Right lobe of liver (tissue), 6 donors: ENCODE data around the gene VAV2. TPM values are rescaled to one million over a fixed set of nuclear protein-coding genes. Genes with fewer than 3 reads are reported as not detected.

Source experiments
- ATAC-seq, 4 donors: fragments of 200-7000 bp; cut with Tn5 transposase; one replicate each; pipeline ENCODE4 v1.9.1; 2020; ENCODE audit warnings: mild to moderate bottlenecking in 4 of 4, moderate library complexity in 4 of 4
- DNase-seq, 3 donors: peaks; one replicate each; pipeline ENCODE4 v3.0.0-alpha.2; 2020
- H3K27ac ChIP-seq, 3 donors: fragments of 200-600 bp; one replicate each; pipeline ENCODE4 v1.8.0; 2022
- H3K27me3 ChIP-seq, 2 donors: fragments of 200-600 bp; one replicate each; pipeline ENCODE4 v1.8.0; 2022
- H3K36me3 ChIP-seq, 4 donors: fragments of 200-600 bp; sonication (generic) in 1 of 4; one replicate each; pipeline versions ENCODE4 v1.5.1 to v1.8.0; 2017 to 2022; ENCODE audit warnings: control low read depth in 1 of 4
- H3K4me1 ChIP-seq, 4 donors: fragments of 200-600 bp; sonication (generic) in 1 of 4; one replicate each; pipeline versions ENCODE4 v1.5.1 to v1.8.0; 2017 to 2022; ENCODE audit warnings: control low read depth in 1 of 4
- H3K4me3 ChIP-seq, 3 donors: fragments of 200-600 bp; one replicate each; pipeline ENCODE4 v1.8.0; 2022
- H3K9me3 ChIP-seq, 4 donors: fragments of 200-600 bp; sonication (generic) in 1 of 4; one replicate each; pipeline versions ENCODE4 v1.5.1 to v1.8.0; 2017 to 2022; ENCODE audit warnings: control low read depth in 1 of 4
- CTCF ChIP-seq, 4 donors: fragments of 200-600 bp in 3 of 4; fragments of 450-650 bp in 1 of 4; IDR thresholded peaks; one replicate each; pipeline versions ENCODE4 v1.5.1 to v1.8.0; 2016 to 2022; ENCODE audit warnings: antibody characterized with exemption in 4 of 4, mild to moderate bottlenecking in 2 of 4
- POLR2A ChIP-seq: fragments of 450-650 bp; IDR thresholded peaks from one replicate; pipeline ENCODE4 v1.6.1; 2017; ENCODE audit warnings: antibody characterized with exemption, mild to moderate bottlenecking
- WGBS: methylation state at CpG from one replicate; pipeline ENCODE4 v1.1.6; 2018; ENCODE audit warnings: low coverage, low lambda C conversion rate; ENCODE audit not compliant: insufficient coverage; ENCODE audit errors: missing lambda C conversion rate; 5-methylcytosine and 5-hydroxymethylcytosine counted together
- intact Hi-C, 2 donors: fragments of 100-400 bp; cut with DNase I; formaldehyde crosslinking; loops; one replicate each; pipeline versions ENCODE4 v1.11.2 to v1.14.1; 2022
- total RNA-seq, 6 experiments: library from RNA; depleted of rRNA in 2 of 6; stranded (reverse); fragments of >200 nt in 2 of 6; fragmentation: NEBNext Ultra II Directional in 3 of 6; extraction: Animal tissue kit (Norgen Biotek cat#: 25700) in 3 of 6; gene quantifications; one replicate each; pipeline versions ENCODE4 v1.1.0 to v1.2.4, GENCODE V29; 2016 to 2023
- donor health status: DM: no; HTN: yes; CAD: no.
- donor health status: DM: no; HTN: no; CAD: no.
- donor health status: DM: no; HTN: no; CAD: no.
- donor health status: DM: no; HTN: yes; CAD: no.
- donor health status: DM: no; HTN: yes; CAD: no.

Gene VAV2
- total RNA-seq, 6 experiments from 2014 or later, result 30.1 to 44.3 (median 34.9) TPM

GRCh38 chr9:133964463-133964862 is 27.7 kb downstream of the VAV2 start:
- H3K9me3 ChIP-seq, result no peaks in the 10 kb centered on the region
- H3K36me3 ChIP-seq, result no peaks in the 10 kb centered on the region
- no peak overlapping the region for H3K27ac ChIP-seq
- DNase-seq (no peak), ATAC-seq (no peak)
- 87% methylated on average over 2 of the region's 2 CpGs for WGBS
- intact Hi-C loops, result no loop called here
- no peak overlapping the region for H3K4me3 ChIP-seq
- H3K27me3 ChIP-seq, result no peaks in the 10 kb centered on the region
- H3K4me1 ChIP-seq, result peaks cover 0 to 18% (median 7%) of the 10 kb centered on the region in 4 donors
- no peak for TF ChIP-seq POLR2A
- TF ChIP-seq CTCF (IDR thresholded peaks at IDR 0.05), result no peak

GRCh38 chr9:133963166-133963565 is 29.0 kb downstream of the VAV2 start:
- Histone ChIP-seq H3K27ac (no peak overlapping the region), H3K4me1 (peaks cover 0 to 18% (median 7%) of the 10 kb centered on the region in 4 donors), H3K27me3 (no peaks in the 10 kb centered on the region), H3K9me3 (no peaks in the 10 kb centered on the region), H3K4me3 (no peak overlapping the region), H3K36me3 (no peaks in the 10 kb centered on the region)
- intact Hi-C loops, result no loop called here
- ATAC-seq (no peak), DNase-seq (peak in 2 of 3 donors; percentile 10 to 13)
- no CpG with 5 or more reads among the region's 10 CpGs for WGBS
- TF ChIP-seq POLR2A, result no peak
- TF ChIP-seq CTCF (IDR thresholded peaks at IDR 0.05), result no peak

GRCh38 chr9:133962341-133962740 is 29.8 kb downstream of the VAV2 start:
- 22% methylated on average over 1 of the region's 7 CpGs for WGBS
- H3K4me1 ChIP-seq, result peaks cover 0 to 18% (median 7%) of the 10 kb centered on the region in 4 donors
- no peaks in the 10 kb centered on the region for H3K36me3 ChIP-seq
- DNase-seq (peak in 2 of 3 donors; percentile 14 to 42), ATAC-seq (no peak)
- intact Hi-C loops, result no loop called here
- no peaks in the 10 kb centered on the region for H3K9me3 ChIP-seq
- TF ChIP-seq CTCF (IDR thresholded peaks at IDR 0.05) (no peak), POLR2A (no peak)
- H3K27me3 ChIP-seq, result no peaks in the 10 kb centered on the region
- no peak overlapping the region for H3K4me3 ChIP-seq
- H3K27ac ChIP-seq, result no peak overlapping the region

GRCh38 chr9:133961226-133962165 is 30.6 kb downstream of the VAV2 start:
- ATAC-seq, result no peak
- DNase-seq, result peak in 2 of 3 donors; percentile 19 to 44
- H3K4me3 ChIP-seq, result no peak overlapping the region
- H3K36me3 ChIP-seq, result no peaks in the 10 kb centered on the region
- TF ChIP-seq POLR2A (no peak), CTCF (IDR thresholded peaks at IDR 0.05) (no peak)
- H3K27ac ChIP-seq, result no peak overlapping the region
- H3K4me1 ChIP-seq, result peaks cover 0 to 18% (median 7%) of the 10 kb centered on the region in 4 donors
- no peaks in the 10 kb centered on the region for H3K9me3 ChIP-seq
- H3K27me3 ChIP-seq, result no peaks in the 10 kb centered on the region
- 67% methylated on average over 1 of the region's 18 CpGs for WGBS
- intact Hi-C loops, result no loop called here
